SK-N-SH (cell line): ENCODE measurements around the gene LRTM1. TPM values are rescaled to one million over a fixed set of nuclear protein-coding genes. Genes with fewer than 3 reads are reported as not detected.

Experiments
- CTCF ChIA-PET: fragments of 300-600, 350-600 bp; formaldehyde crosslinking; extraction: SDS; loops from one replicate; lab custom pipeline; 2021; lab: Yijun Ruan, JAX
- POLR2A ChIA-PET: fragments of 350-600 bp; sonication (Branson Sonifier 250); formaldehyde crosslinking; extraction: SDS; loops from one replicate; lab custom pipeline; 2020; ENCODE audit warnings: antibody characterized with exemption, inconsistent platforms; lab: Yijun Ruan, JAX
- DNase-seq: peaks from one replicate; pipeline ENCODE4 v3.0.0; 2012
- H2AFZ ChIP-seq: fragments of 200-600 bp; sonication (generic); 2 replicates; pipeline ENCODE4 v1.8.1; 2016; ENCODE audit warnings: antibody characterized with exemption, mild to moderate bottlenecking, low read depth
- H3F3A ChIP-seq: fragments of 200-600 bp; sonication (generic); replicated peaks from 2 replicates; pipeline ENCODE3; 2016; ENCODE audit warnings: antibody characterized with exemption, mild to moderate bottlenecking; ENCODE audit not compliant: insufficient read depth
- H3K27ac ChIP-seq, 2 experiments: fragments of 200-500 bp in 1 of 2; fragments of 200-600 bp in 1 of 2; sonication (Bioruptor generic) in 1 of 2; sonication (generic), shearing (Covaris generic) in 1 of 2; 2 replicates each; pipeline versions ENCODE4 v1.5.1 to v1.6.1; 2014 to 2016; ENCODE audit warnings: low read depth in 2 of 2, inconsistent platforms in 1 of 2, low read length in 1 of 2, mild to moderate bottlenecking in 1 of 2, mixed read lengths in 1 of 2
- H3K27me3 ChIP-seq: fragments of 200-600 bp; sonication (generic), shearing (Covaris generic); 2 replicates; pipeline ENCODE4 v1.6.1; 2016; ENCODE audit warnings: mixed run types; ENCODE audit not compliant: insufficient read depth
- H3K36me3 ChIP-seq, 2 experiments: fragments of 200-500 bp in 1 of 2; fragments of 200-600 bp in 1 of 2; sonication (Bioruptor generic) in 1 of 2; sonication (generic) in 1 of 2; replicated peaks in 1 of 2; 2 replicates each; pipeline versions ENCODE3 to v1.5.1; 2014 to 2016; ENCODE audit warnings: low read length in 1 of 2, mild to moderate bottlenecking in 1 of 2; ENCODE audit not compliant: insufficient read depth in 2 of 2, control insufficient read depth in 1 of 2
- H3K4me1 ChIP-seq, 2 experiments: fragments of 200-500 bp in 1 of 2; fragments of 200-600 bp in 1 of 2; sonication (Bioruptor generic) in 1 of 2; sonication (generic), shearing (Covaris generic) in 1 of 2; 2 replicates each; pipeline versions ENCODE4 v1.5.1 to v1.6.1; 2014 to 2016; ENCODE audit warnings: low read depth in 1 of 2, low read length in 1 of 2, mixed run types in 1 of 2; ENCODE audit not compliant: insufficient read depth in 2 of 2, control insufficient read depth in 1 of 2
- H3K4me2 ChIP-seq: fragments of 200-600 bp; sonication (generic), shearing (Covaris generic); 2 replicates; pipeline ENCODE4 v1.6.1; 2017; ENCODE audit warnings: mixed run types
- H3K4me3 ChIP-seq, 2 experiments: fragments of 200-500 bp in 1 of 2; fragments of 200-600 bp in 1 of 2; sonication (Bioruptor generic) in 1 of 2; sonication (generic), shearing (Covaris generic) in 1 of 2; 2 replicates each; pipeline versions ENCODE4 v1.5.1 to v1.8.1; 2014 to 2016; ENCODE audit warnings: low read depth in 2 of 2, inconsistent platforms in 1 of 2, low read length in 1 of 2, mild to moderate bottlenecking in 1 of 2, mixed read lengths in 1 of 2, moderate library complexity in 1 of 2
- H3K79me2 ChIP-seq: fragments of 200-600 bp; sonication (generic); 2 replicates; pipeline ENCODE4 v1.8.1; 2017; ENCODE audit warnings: mild to moderate bottlenecking; ENCODE audit not compliant: insufficient read depth
- H3K9ac ChIP-seq: fragments of 200-600 bp; sonication (generic); 2 replicates; pipeline ENCODE4 v1.6.1; 2017; ENCODE audit warnings: mixed run types
- H3K9me2 ChIP-seq: fragments of 200-600 bp; sonication (generic); 2 replicates; pipeline ENCODE4 v1.6.1; 2017; ENCODE audit warnings: mixed run types
- H3K9me3 ChIP-seq: fragments of 200-600 bp; sonication (generic); 2 replicates; pipeline ENCODE4 v1.6.1; 2017; ENCODE audit warnings: mixed run types, mild to moderate bottlenecking, moderate library complexity
- H4K20me1 ChIP-seq: fragments of 200-600 bp; sonication (generic); 2 replicates; pipeline ENCODE4 v1.6.1; 2017; ENCODE audit warnings: mild to moderate bottlenecking, mixed run types; ENCODE audit not compliant: insufficient read depth
- CHD2 ChIP-seq: fragments of 150-350 bp; IDR thresholded peaks from 2 replicates; pipeline ENCODE4 v1.6.1; 2018; ENCODE audit warnings: low read length; ENCODE audit not compliant: partially characterized antibody
- EZH2phosphoT487 ChIP-seq: fragments of 200-600 bp; sonication (generic); IDR thresholded peaks from 2 replicates; pipeline ENCODE4 v1.6.1; 2017; ENCODE audit warnings: low read depth, mixed run types, mild to moderate bottlenecking, antibody characterized with exemption, moderate library complexity, borderline replicate concordance
- FOSL2 ChIP-seq: IDR thresholded peaks from 2 replicates; pipeline ENCODE4 v1.4.0; 2012; ENCODE audit warnings: low read depth, mild to moderate bottlenecking, moderate library complexity, borderline replicate concordance
- FOXJ3 ChIP-seq: sonication (generic); formaldehyde crosslinking; IDR thresholded peaks from 2 replicates; pipeline ENCODE4 v1.5.1; 2020; ENCODE audit warnings: mild to moderate bottlenecking, missing genetic modification reagents
- GABPA ChIP-seq: IDR thresholded peaks from 2 replicates; pipeline ENCODE4 v1.4.0; 2012; ENCODE audit warnings: low read depth, mild to moderate bottlenecking
- NRF1 ChIP-seq: IDR thresholded peaks from 2 replicates; pipeline ENCODE4 v1.6.1; 2012; ENCODE audit warnings: low read depth, mild to moderate bottlenecking, low read length
- POLR2AphosphoS5 ChIP-seq: IDR thresholded peaks from 2 replicates; pipeline ENCODE4 v1.6.1; 2012; ENCODE audit warnings: low read depth, low read length
- REST ChIP-seq: IDR thresholded peaks from 2 replicates; pipeline ENCODE4 v1.6.1; 2012; ENCODE audit warnings: mild to moderate bottlenecking, low read depth, low read length, moderate library complexity
- TEAD4 ChIP-seq: IDR thresholded peaks from 2 replicates; pipeline ENCODE4 v1.4.0; 2012; ENCODE audit warnings: mild to moderate bottlenecking, borderline replicate concordance; ENCODE audit not compliant: insufficient read depth
- USF1 ChIP-seq: IDR thresholded peaks from 2 replicates; pipeline ENCODE4 v1.4.0; 2012; ENCODE audit warnings: low read depth, borderline replicate concordance
- YY1 ChIP-seq: IDR thresholded peaks from 2 replicates; pipeline ENCODE4 v1.4.0; 2012; ENCODE audit warnings: low read depth, mild to moderate bottlenecking
- WGBS: methylation state at CpG from one replicate; pipeline ENCODE4 v1.1.6; 2017; ENCODE audit warnings: low lambda C conversion rate; 5-methylcytosine and 5-hydroxymethylcytosine counted together
- polyA plus RNA-seq, 3 experiments: library from polyadenylated mRNA; depleted of rRNA; stranded (reverse); fragments of >200 nt; gene quantifications; 2 replicates each; pipeline ENCODE4 v1.2.3, GENCODE V29; 2012
- TF ChIP-seq, protein P1 (sequence below): fragments of 200-600 bp; sonication (generic); IDR thresholded peaks from 2 replicates; pipeline ENCODE4 v1.6.1; 2017; ENCODE audit warnings: antibody characterized with exemption, mild to moderate bottlenecking, moderate library complexity
- TF ChIP-seq, protein P2 (sequence below): IDR thresholded peaks from 2 replicates; pipeline ENCODE4 v1.4.0; 2012; ENCODE audit warnings: low read depth, borderline replicate concordance

Gene LRTM1
- polyA plus RNA-seq, 1 of the 3 experiments (the other 2 are of a cell fraction), result 0.03 TPM

DNA sequence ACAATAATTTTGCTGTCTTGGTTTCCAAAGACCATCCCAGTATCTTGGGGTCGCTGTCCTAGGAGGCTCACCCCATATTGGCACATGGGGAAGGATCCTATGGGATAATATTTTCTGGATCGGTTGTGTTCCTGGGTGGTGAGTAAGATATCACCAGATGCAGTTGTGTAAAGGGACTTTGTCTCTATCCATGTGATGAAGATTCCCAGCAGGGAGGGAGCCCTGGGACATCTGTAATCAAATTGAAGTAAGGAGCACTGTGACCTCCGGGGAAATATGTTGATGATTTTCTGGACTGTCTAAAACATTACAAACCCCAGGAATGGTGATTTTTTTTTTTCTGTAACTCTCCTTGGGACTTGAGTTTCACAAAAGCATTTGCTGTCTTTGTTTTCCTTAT is 36.2 kb upstream of the LRTM1 start:
- H3K9ac ChIP-seq, result no peak overlapping the region
- DNase-seq, result no peak
- TF ChIP-seq YY1, result no peak
- no peak for TF ChIP-seq CHD2
- TF ChIP-seq FOSL2, result no peak
- TF ChIP-seq NRF1, result no peak
- TF ChIP-seq REST, result no peak
- no peak for TF ChIP-seq EZH2phosphoT487
- TF ChIP-seq TEAD4, result no peak
- TF ChIP-seq, protein P1, sequence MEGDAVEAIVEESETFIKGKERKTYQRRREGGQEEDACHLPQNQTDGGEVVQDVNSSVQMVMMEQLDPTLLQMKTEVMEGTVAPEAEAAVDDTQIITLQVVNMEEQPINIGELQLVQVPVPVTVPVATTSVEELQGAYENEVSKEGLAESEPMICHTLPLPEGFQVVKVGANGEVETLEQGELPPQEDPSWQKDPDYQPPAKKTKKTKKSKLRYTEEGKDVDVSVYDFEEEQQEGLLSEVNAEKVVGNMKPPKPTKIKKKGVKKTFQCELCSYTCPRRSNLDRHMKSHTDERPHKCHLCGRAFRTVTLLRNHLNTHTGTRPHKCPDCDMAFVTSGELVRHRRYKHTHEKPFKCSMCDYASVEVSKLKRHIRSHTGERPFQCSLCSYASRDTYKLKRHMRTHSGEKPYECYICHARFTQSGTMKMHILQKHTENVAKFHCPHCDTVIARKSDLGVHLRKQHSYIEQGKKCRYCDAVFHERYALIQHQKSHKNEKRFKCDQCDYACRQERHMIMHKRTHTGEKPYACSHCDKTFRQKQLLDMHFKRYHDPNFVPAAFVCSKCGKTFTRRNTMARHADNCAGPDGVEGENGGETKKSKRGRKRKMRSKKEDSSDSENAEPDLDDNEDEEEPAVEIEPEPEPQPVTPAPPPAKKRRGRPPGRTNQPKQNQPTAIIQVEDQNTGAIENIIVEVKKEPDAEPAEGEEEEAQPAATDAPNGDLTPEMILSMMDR, result no peak
- no peak for TF ChIP-seq FOXJ3 (CRISPR knock-in tag)
- no peak for TF ChIP-seq USF1
- TF ChIP-seq GABPA, result no peak
- TF ChIP-seq POLR2AphosphoS5, result no peak
- TF ChIP-seq, protein P2, sequence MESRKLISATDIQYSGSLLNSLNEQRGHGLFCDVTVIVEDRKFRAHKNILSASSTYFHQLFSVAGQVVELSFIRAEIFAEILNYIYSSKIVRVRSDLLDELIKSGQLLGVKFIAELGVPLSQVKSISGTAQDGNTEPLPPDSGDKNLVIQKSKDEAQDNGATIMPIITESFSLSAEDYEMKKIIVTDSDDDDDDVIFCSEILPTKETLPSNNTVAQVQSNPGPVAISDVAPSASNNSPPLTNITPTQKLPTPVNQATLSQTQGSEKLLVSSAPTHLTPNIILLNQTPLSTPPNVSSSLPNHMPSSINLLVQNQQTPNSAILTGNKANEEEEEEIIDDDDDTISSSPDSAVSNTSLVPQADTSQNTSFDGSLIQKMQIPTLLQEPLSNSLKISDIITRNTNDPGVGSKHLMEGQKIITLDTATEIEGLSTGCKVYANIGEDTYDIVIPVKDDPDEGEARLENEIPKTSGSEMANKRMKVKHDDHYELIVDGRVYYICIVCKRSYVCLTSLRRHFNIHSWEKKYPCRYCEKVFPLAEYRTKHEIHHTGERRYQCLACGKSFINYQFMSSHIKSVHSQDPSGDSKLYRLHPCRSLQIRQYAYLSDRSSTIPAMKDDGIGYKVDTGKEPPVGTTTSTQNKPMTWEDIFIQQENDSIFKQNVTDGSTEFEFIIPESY, result no peak
- H3K36me3 ChIP-seq, result no peaks in the 10 kb centered on the region
- H3K9me2 ChIP-seq, result no peaks in the 10 kb centered on the region
- H3K79me2 ChIP-seq, result no peaks in the 10 kb centered on the region
- H3K4me3 ChIP-seq, result no peak overlapping the region
- H3K4me2 ChIP-seq, result no peak overlapping the region
- H3K27ac ChIP-seq, result no peak overlapping the region
- H3K9me3 ChIP-seq, result no peaks in the 10 kb centered on the region
- peaks cover 0 to 25% of the 10 kb centered on the region in 2 experiments; a peak in 3 of 4 replicates for H3K4me1 ChIP-seq
- H3F3A ChIP-seq, result peaks cover 21% of the 10 kb centered on the region
- POLR2A ChIA-PET, result no interaction called here
- no peak overlapping the region; the same call in 1 of the 2 replicates for H2AFZ ChIP-seq
- H4K20me1 ChIP-seq, result no peaks in the 10 kb centered on the region
- CTCF ChIA-PET, result no interaction called here
- H3K27me3 ChIP-seq, result no peaks in the 10 kb centered on the region
- WGBS, result 87% methylated on average over 3 of the region's 3 CpGs
